Measurements from ENCODE around the gene DELE1.

DNA sequence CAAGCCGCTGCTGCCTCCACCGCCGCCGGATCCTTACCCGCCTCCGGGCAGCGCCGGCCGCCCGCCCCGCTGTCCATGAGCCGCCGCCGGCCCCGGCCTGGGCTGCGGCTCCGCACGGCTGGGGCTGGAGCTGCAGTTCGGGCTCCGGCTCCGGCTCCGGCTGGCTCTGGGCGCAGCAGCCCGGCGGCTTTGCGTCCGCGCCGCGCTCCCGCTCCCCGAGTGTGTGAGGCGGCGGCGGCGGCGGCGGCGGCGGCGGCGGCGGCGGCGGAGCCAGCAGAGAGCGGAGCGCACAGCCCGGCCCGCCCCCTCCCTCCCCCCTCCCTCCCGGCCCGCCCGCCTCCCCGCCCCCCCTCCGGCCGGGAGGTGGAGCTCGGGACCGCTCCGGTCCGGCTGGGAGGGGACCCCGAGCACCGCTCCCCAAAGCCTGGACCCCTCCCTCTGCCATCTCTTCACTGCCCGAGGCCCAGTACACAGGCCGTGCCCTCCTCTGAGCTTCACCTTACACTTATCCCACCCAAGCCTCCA is 45.4 kb upstream of the DELE1 start, which contains the start of gene PCDH1:
- no peak for TF ChIP-seq CTCF (IDR thresholded peaks at IDR 0.05)
- TF ChIP-seq EZH2 (IDR thresholded peaks at IDR 0.05; ENCODE audit: borderline replicate concordance, insufficient read depth, low read depth, low read length, poor library complexity, severe bottlenecking): no peak
